ENCODE measurements around the gene RRAGA. TPM values are rescaled to one million over a fixed set of nuclear protein-coding genes. Genes with fewer than 3 reads are reported as not detected.
"Not testable (repeated sequence)": the region's sequence is repeated elsewhere in the genome, so short reads cannot be mapped to it uniquely, and the experiment has no call there.

RRAGA gene
- total RNA-seq, 1 experiment from 2014 or later, result 101 TPM

DNA sequence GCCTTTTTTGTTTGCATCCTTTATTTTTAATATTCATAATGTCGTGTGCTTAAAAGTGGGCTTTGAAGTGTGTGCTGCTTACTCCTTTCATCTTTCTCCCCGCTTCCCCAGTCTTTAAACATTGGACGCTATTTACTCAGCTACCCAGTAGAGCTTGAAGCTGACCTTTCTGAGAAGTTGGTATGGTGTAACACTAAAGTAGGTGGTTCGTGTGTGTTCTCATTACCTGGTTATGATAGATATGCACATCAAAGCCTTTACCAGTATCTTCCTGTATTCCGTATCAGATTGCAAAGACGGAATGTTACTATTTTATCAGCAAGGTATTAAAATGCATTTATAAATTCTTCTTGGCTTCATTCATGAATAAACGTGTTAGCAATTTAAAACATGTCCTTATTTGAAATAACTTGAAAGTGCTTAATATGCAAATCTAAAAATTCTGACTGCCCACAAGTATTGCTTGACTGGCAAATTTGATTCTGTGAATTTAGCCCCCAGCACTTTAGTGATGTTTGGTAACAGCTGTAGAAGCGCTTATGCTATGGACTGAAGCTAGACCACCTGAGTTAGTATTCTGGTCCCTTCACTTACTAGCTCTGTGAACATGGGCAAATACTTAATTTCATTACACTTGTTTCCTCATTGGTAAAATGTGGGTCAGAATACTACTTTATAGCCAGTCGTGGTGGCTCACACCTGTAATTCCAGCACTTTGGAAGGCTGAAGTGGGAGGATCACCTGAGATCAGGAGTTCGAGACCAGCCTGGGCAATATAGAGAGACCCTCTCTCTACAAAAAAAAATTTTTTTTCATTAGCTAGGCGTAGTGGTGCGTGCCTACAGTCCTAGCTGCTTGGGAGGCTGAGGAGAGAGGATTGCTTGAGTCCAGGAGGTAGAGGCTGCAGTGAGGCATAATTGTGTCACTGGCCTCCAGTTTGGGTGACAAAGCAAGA lies 1.7 kb downstream of the RRAGA start:
- peak; percentile 37 for DNase-seq (ENCODE audit: low read depth)
- in situ Hi-C loops (cut with HindIII; ENCODE audit: low pct_unique_long_range_greater_than_20kb, low sequenced_read_pairs), result no loop called here

DNA sequence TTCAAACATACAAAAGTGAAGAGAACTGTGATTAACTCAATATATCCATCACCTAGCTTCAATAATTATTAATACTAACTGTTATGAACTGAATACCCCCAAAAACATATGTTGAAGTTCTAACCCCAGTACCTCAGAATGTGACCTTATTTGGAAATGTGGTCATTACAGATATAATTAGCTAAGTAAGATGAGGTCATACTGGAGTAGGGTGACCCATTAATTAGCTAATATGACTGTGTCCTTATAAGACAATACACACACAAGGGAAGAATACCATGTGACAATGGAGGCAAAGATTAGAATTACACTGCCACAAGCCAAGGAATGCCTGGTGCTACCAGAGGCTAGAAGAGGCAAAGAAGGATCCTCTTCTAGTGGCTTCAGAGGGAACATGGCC lies 7.8 kb downstream of the RRAGA start:
- DNase-seq (ENCODE audit: low read depth), result no peak
- in situ Hi-C loops (cut with HindIII; ENCODE audit: low pct_unique_long_range_greater_than_20kb, low sequenced_read_pairs), result no loop called here

DNA sequence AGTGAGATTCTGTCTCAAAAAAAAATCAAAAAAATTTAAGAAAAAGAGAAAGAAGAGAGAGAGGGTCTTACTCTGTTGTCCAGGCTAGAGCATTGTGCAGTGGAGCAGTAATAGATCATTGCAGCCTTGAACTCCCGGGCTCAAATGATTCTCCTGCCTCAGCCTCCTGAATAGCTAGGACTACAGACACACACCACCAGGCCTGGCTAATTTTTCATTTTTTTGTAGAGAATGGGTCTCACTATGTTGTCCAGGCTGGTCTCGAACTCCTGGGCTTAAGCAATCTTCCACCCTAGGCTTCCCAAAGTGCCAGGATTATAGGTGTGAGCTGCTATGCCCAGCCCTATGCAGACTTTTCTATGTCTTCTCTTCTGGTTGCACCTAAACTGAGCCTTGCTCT lies 25.0 kb downstream of the RRAGA start:
- DNase-seq (ENCODE audit: low read depth), result no peak
- in situ Hi-C loops (cut with HindIII; ENCODE audit: low pct_unique_long_range_greater_than_20kb, low sequenced_read_pairs), result no loop called here

DNA sequence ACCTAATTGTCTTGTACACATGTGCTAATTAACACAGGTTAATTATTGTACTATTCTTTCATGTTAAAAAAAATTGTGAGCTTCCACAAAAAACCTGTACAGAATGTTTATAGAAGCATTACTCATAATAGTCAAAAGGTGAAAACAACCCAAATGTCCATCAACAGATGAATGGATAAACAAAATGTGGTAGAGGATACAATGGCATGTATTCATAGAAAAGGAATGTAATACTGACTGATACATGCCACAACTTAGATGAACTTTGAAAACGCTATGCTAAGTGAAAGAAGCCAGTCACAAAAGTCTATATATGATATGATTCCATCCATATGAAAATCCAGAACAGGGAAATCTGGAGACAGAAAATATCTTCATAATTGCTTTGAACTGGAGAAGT lies 25.6 kb downstream of the RRAGA start:
- DNase-seq (ENCODE audit: low read depth), result peak; percentile 19
- in situ Hi-C loops (cut with HindIII; ENCODE audit: low pct_unique_long_range_greater_than_20kb, low sequenced_read_pairs), result no loop called here

DNA sequence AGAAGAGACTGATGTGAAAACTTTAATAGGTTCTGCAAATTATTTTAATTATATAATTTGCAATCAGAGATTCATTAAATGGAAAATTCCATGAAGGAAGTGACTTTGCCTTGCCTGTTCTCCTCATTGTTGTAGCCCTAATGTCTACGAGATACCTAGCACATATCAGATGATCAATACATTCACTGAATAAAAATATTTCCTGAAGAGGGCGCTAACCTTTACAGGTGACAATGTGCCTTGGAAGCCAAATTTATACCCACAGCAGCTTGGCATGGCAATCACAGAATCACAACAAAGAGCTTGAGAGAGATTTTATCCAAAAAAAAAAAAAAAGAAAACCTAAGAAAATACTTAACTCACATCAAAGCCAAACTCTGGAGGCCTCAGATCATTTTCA lies 36.1 kb downstream of the RRAGA start:
- DNase-seq (ENCODE audit: low read depth), result no peak
- in situ Hi-C loops (cut with HindIII; ENCODE audit: low pct_unique_long_range_greater_than_20kb, low sequenced_read_pairs), result no loop called here

DNA sequence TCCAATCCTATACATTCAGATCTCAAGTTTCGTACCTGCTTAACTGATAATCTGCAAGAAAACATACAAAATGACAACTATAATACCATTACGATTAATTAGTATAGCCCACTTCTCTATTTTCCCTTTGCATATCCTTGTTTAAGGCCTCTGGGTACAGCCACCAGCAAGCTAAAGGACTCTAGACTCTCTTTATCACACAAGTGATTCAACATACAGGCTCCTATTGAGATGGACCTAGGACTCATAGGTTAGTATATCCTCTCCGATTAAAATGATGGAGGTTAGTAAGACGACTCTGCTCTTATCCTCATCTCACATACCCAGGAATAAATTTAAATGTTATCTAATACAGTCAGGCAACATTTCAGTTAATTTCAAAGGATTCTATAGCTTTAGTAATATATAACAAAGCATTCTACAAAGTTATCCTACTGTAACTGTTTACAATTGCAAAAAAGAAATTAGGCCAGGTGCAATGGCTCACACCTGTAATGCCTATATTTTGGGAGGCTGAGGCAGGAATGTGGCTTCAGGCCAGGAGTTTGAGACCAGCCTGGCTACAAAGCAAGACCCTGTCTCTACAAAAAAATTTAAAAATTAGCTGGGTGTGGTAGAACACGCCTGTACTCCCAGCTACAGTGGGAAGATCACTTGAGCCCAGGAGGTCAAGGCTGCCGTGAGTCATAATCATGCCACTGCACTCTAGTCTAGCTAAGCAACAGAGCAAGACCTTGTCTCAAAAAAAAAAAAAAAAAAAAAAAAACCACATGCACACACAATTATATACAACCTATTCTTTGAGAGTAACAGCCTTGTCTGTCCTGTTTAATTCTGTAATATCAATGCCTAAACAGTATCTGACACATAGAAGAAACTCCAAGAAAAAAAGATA lies 38.1 kb downstream of the RRAGA start:
- DNase-seq (ENCODE audit: low read depth), result peak; percentile 77
- in situ Hi-C loops (cut with HindIII; ENCODE audit: low pct_unique_long_range_greater_than_20kb, low sequenced_read_pairs), result no loop called here

DNA sequence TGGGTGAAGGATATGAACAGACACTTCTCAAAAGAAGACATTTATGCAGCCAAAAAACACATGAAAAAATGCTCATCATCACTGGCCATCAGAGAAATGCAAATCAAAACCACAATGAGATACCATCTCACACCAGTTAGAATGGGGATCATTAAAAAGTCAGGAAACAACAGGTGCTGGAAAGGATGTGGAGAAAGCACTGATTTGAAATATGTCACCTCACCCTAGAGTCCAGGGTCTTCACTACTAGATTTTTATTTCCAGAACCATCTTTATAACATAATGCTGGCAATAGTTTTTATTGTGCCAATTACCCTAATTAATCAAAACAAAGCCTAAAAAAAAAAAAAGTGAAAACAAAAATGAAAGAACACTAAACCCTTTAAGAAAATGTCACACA lies 48.2 kb downstream of the RRAGA start:
- in situ Hi-C loops (cut with HindIII; ENCODE audit: low pct_unique_long_range_greater_than_20kb, low sequenced_read_pairs); DNase-seq (ENCODE audit: low read depth): not testable (repeated sequence)

Other genes with a start within 250 kb of the RRAGA start
- gene SAXO1, start 16.2 kb upstream of the RRAGA start, total RNA-seq (2014; rRNA removed; shearing (Covaris generic); ENCODE audit: low replicate concordance), result not detected in 2 replicates
- gene HAUS6, start 53.5 kb downstream of the RRAGA start, total RNA-seq (2014; rRNA removed; shearing (Covaris generic); ENCODE audit: low replicate concordance), result 16.7 and 17.0 TPM in 2 replicates
- 63.1 and 74.5 TPM in 2 replicates for gene PLIN2, start 78.1 kb downstream of the RRAGA start, total RNA-seq (2014; rRNA removed; shearing (Covaris generic); ENCODE audit: low replicate concordance)
- gene DENND4C, start 181.3 kb downstream of the RRAGA start, total RNA-seq (2014; rRNA removed; shearing (Covaris generic); ENCODE audit: low replicate concordance), result 22.6 and 26.6 TPM in 2 replicates

Data from Caki2 (cell line).